ENCODE measurements around the gene CCNT1. TPM values are rescaled to one million over a fixed set of nuclear protein-coding genes. Genes with fewer than 3 reads are reported as not detected.

CCNT1 gene
- 5.7 and 17.9 TPM in 2 replicates for polyA plus RNA-seq

GRCh38 chr12:48716493-48717251 is at the start of gene CCNT1:
CCNT1 (minus strand) TSS chr12:48716707; CDS start chr12:48716675, 32 bp downstream.

GRCh38 chr12:48681710-48682532 is 34.6 kb downstream of the CCNT1 start, which contains the start of gene KANSL2:
KANSL2 (minus strand) TSS chr12:48682238; CDS start chr12:48681632, 606 bp downstream.

Other genes with a start within 250 kb of the CCNT1 start
- not detected in 2 replicates for gene ANP32D, start 244.1 kb downstream of the CCNT1 start, polyA plus RNA-seq
- not detected in 2 replicates for gene C12orf54, start 234.2 kb downstream of the CCNT1 start, polyA plus RNA-seq
- not detected in 2 replicates for gene OR8S1, start 191.1 kb downstream of the CCNT1 start, polyA plus RNA-seq
- gene LALBA, start 146.7 kb downstream of the CCNT1 start, polyA plus RNA-seq, result not detected in 2 replicates
- gene KANSL2, start 34.5 kb downstream of the CCNT1 start, polyA plus RNA-seq, result 10.5 and 17.2 TPM in 2 replicates
- 0.43 and 0.48 TPM in 2 replicates for gene ADCY6, start 72.4 kb upstream of the CCNT1 start, polyA plus RNA-seq
- gene CACNB3, start 101.8 kb upstream of the CCNT1 start, polyA plus RNA-seq, result 2.0 and 15.5 TPM in 2 replicates
- gene DDX23, start 135.5 kb upstream of the CCNT1 start, polyA plus RNA-seq, result 7.4 and 11.5 TPM in 2 replicates
- gene RND1, start 149.2 kb upstream of the CCNT1 start, polyA plus RNA-seq, result 1.6 and 3.0 TPM in 2 replicates
- gene FKBP11, start 208.8 kb upstream of the CCNT1 start, polyA plus RNA-seq, result 2.2 and 3.1 TPM in 2 replicates
- gene ARF3, start 240.8 kb upstream of the CCNT1 start, polyA plus RNA-seq, result 44.7 and 65.0 TPM in 2 replicates

Measured in Purkinje cell (primary cell).